MM.1S (cell line): Measurements from ENCODE around the gene PHACTR4.

ENCODE experiments used
- DNase-seq: peaks from one replicate; pipeline ENCODE4 v3.0.0-alpha.2; 2015
- H2AFZ ChIP-seq: fragments of 300-600 bp; sonication (generic); 2 replicates; pipeline ENCODE4 v1.6.0; 2016; ENCODE audit warnings: antibody characterized with exemption, low read length
- H3F3A ChIP-seq: fragments of 300-600 bp; sonication (generic); 2 replicates; pipeline ENCODE4 v1.6.1; 2016; ENCODE audit warnings: mild to moderate bottlenecking, antibody characterized with exemption, low read length, moderate library complexity, mixed read lengths; ENCODE audit not compliant: insufficient read depth
- H3K27ac ChIP-seq: fragments of 300-600 bp; sonication (generic); 2 replicates; pipeline ENCODE4 v1.5.1; 2016; ENCODE audit warnings: mild to moderate bottlenecking, low read length
- H3K27me3 ChIP-seq: fragments of 300-600 bp; sonication (generic); replicated peaks from 2 replicates; pipeline ENCODE4 v1.6.0; 2016; ENCODE audit warnings: low read length; ENCODE audit not compliant: insufficient read depth
- H3K36me3 ChIP-seq: fragments of 300-600 bp; sonication (generic); replicated peaks from 2 replicates; pipeline ENCODE4 v1.6.1; 2016; ENCODE audit warnings: mild to moderate bottlenecking, low read length, mixed read lengths; ENCODE audit not compliant: insufficient read depth
- H3K4me1 ChIP-seq: fragments of 300-600 bp; sonication (generic); 2 replicates; pipeline ENCODE4 v1.6.1; 2016; ENCODE audit warnings: low read length, mixed read lengths
- H3K4me2 ChIP-seq: fragments of 300-600 bp; sonication (generic); 2 replicates; pipeline ENCODE4 v1.6.0; 2016; ENCODE audit warnings: low read depth, low read length
- H3K4me3 ChIP-seq: fragments of 300-600 bp; sonication (generic); 2 replicates; pipeline ENCODE4 v1.5.1; 2016; ENCODE audit warnings: low read length, mixed read lengths
- H3K79me2 ChIP-seq: fragments of 300-600 bp; sonication (generic); 2 replicates; pipeline ENCODE4 v1.6.1; 2016; ENCODE audit warnings: mixed run types, low read length, mixed read lengths
- H3K9ac ChIP-seq: fragments of 300-600 bp; sonication (generic); 2 replicates; pipeline ENCODE4 v1.6.1; 2016; ENCODE audit warnings: low read length, mixed read lengths
- H3K9me2 ChIP-seq: fragments of 300-600 bp; sonication (generic); replicated peaks from 2 replicates; pipeline ENCODE4 v1.6.1; 2016; ENCODE audit warnings: mild to moderate bottlenecking, low read length, mixed read lengths; ENCODE audit not compliant: insufficient read depth
- H3K9me3 ChIP-seq: fragments of 300-600 bp; sonication (generic); replicated peaks from 2 replicates; pipeline ENCODE4 v1.6.1; 2016; ENCODE audit warnings: mild to moderate bottlenecking, low read length, mixed read lengths; ENCODE audit not compliant: insufficient read depth
- H4K20me1 ChIP-seq: fragments of 300-600 bp; sonication (generic); 2 replicates; pipeline ENCODE4 v1.6.1; 2016; ENCODE audit warnings: mild to moderate bottlenecking, low read length, moderate library complexity, mixed read lengths; ENCODE audit not compliant: insufficient read depth
- EZH2 ChIP-seq: fragments of 300-600 bp; sonication (generic); optimal IDR thresholded peaks from 2 replicates; pipeline ENCODE3; 2017; ENCODE audit warnings: low read depth, mild to moderate bottlenecking, antibody characterized with exemption, low read length, mixed read lengths
- EZH2phosphoT487 ChIP-seq: fragments of 300-600 bp; sonication (generic); IDR thresholded peaks from 2 replicates; pipeline ENCODE4 v1.6.1; 2018; ENCODE audit warnings: antibody characterized with exemption, low read length
- TF ChIP-seq, protein P1 (sequence below): fragments of 300-600 bp; sonication (generic); IDR thresholded peaks from 2 replicates; pipeline ENCODE4 v1.5.1; 2016; ENCODE audit warnings: antibody characterized with exemption, low read length, mixed read lengths

Gene PHACTR4

GRCh38 chr1:28394136-28394535 is 24.6 kb downstream of the PHACTR4 start:
- Histone ChIP-seq H3K4me1 (no peaks in the 10 kb centered on the region), H3K27ac (no peak overlapping the region), H3K9me3 (no peaks in the 10 kb centered on the region), H3K9ac (no peak overlapping the region), H3K79me2 (peaks cover 21% of the 10 kb centered on the region), H2AFZ (no peak overlapping the region), H3K27me3 (no peaks in the 10 kb centered on the region), H3F3A (no peaks in the 10 kb centered on the region), H3K36me3 (no peaks in the 10 kb centered on the region), H4K20me1 (no peaks in the 10 kb centered on the region), H3K4me2 (no peak overlapping the region), H3K4me3 (no peak overlapping the region), H3K9me2 (no peaks in the 10 kb centered on the region)
- no peak for DNase-seq
- TF ChIP-seq, protein P1, sequence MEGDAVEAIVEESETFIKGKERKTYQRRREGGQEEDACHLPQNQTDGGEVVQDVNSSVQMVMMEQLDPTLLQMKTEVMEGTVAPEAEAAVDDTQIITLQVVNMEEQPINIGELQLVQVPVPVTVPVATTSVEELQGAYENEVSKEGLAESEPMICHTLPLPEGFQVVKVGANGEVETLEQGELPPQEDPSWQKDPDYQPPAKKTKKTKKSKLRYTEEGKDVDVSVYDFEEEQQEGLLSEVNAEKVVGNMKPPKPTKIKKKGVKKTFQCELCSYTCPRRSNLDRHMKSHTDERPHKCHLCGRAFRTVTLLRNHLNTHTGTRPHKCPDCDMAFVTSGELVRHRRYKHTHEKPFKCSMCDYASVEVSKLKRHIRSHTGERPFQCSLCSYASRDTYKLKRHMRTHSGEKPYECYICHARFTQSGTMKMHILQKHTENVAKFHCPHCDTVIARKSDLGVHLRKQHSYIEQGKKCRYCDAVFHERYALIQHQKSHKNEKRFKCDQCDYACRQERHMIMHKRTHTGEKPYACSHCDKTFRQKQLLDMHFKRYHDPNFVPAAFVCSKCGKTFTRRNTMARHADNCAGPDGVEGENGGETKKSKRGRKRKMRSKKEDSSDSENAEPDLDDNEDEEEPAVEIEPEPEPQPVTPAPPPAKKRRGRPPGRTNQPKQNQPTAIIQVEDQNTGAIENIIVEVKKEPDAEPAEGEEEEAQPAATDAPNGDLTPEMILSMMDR: no peak
- TF ChIP-seq EZH2phosphoT487: no peak
- no peak for TF ChIP-seq EZH2

GRCh38 chr1:28395181-28395580 is 25.6 kb downstream of the PHACTR4 start:
- H3K9ac ChIP-seq: no peak overlapping the region
- no peaks in the 10 kb centered on the region for H3K4me1 ChIP-seq
- H3K9me2 ChIP-seq: no peaks in the 10 kb centered on the region
- no peaks in the 10 kb centered on the region for H4K20me1 ChIP-seq
- H3K27me3 ChIP-seq: no peaks in the 10 kb centered on the region
- H2AFZ ChIP-seq: no peak overlapping the region
- no peak overlapping the region for H3K4me2 ChIP-seq
- H3K9me3 ChIP-seq: no peaks in the 10 kb centered on the region
- H3K36me3 ChIP-seq: no peaks in the 10 kb centered on the region
- no peak overlapping the region for H3K27ac ChIP-seq
- H3K4me3 ChIP-seq: no peak overlapping the region
- H3K79me2 ChIP-seq: peaks cover 13% of the 10 kb centered on the region
- TF ChIP-seq EZH2: no peak
- TF ChIP-seq, protein P1: no peak
- TF ChIP-seq EZH2phosphoT487: no peak
- H3F3A ChIP-seq: no peaks in the 10 kb centered on the region
- no peak for DNase-seq

GRCh38 chr1:28401760-28402159 is 32.2 kb downstream of the PHACTR4 start:
- no peaks in the 10 kb centered on the region for H3K27me3 ChIP-seq
- H3K4me3 ChIP-seq: no peak overlapping the region
- H3K9ac ChIP-seq: no peak overlapping the region
- no peaks in the 10 kb centered on the region for H3K4me1 ChIP-seq
- no peaks in the 10 kb centered on the region for H3K9me3 ChIP-seq
- H2AFZ ChIP-seq: no peak overlapping the region
- H3K27ac ChIP-seq: no peak overlapping the region
- no peaks in the 10 kb centered on the region for H3F3A ChIP-seq
- DNase-seq: no peak
- H3K36me3 ChIP-seq: no peaks in the 10 kb centered on the region
- no peak overlapping the region for H3K4me2 ChIP-seq
- TF ChIP-seq, protein P1: no peak
- TF ChIP-seq EZH2phosphoT487 (no peak), EZH2 (no peak)
- H4K20me1 ChIP-seq: no peaks in the 10 kb centered on the region
- H3K9me2 ChIP-seq: no peaks in the 10 kb centered on the region
- H3K79me2 ChIP-seq: peaks cover 15% of the 10 kb centered on the region; the same call in 1 of the 2 replicates
